HG03571 (cell line): ENCODE results near the gene CAMK1D.
A peak's percentile ranks its signal among the peaks of the same experiment; 100 is the strongest.

Experiments
- ATAC-seq: cut with Tn5 transposase; IDR thresholded peaks from one replicate; pipeline ENCODE4 v1.9.1; 2021; ENCODE audit not compliant: unreplicated experiment

The CAMK1D gene

GRCh38 chr10:12685261-12686058 is 336.1 kb downstream of the CAMK1D start:
- ATAC-seq = no peak

DNA sequence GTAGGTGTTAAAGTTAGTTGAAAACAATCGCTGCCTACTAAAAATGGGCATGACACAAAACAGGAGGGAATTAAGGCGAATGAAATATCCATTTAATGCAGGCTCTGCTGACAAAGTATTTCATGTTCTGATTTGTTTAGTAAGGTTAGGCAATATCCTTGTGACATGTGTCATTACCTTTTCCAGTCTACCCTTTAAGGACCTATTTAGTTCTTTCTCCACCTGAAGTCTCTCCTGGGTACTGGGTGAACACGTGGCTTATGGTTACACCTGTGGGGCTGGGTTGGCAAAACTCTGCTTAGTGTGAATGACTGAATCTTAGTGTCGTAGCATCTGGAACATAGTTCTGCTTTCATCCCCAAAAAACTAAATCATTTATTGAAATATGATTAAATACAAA is 338.6 kb downstream of the CAMK1D start:
- no peak for ATAC-seq

DNA sequence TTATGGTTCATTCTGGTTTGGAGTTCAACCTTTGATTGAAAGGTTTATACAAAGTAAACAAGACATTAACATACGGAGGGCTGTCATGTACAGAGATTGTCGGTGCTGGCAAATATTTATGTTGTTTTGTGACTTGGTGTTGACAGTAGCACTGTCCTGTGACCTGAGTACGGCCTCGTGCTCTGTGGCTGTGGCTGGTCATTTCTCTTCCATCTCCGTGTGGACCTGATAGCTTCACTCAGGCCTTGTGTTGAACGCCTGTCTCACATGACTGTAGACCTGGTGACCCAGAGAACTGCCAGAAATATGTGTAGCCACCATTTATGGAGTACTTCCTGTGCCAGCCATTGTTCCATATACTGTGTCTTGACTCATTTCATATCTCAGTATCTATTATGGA is 340.5 kb downstream of the CAMK1D start:
- ATAC-seq = no peak

DNA sequence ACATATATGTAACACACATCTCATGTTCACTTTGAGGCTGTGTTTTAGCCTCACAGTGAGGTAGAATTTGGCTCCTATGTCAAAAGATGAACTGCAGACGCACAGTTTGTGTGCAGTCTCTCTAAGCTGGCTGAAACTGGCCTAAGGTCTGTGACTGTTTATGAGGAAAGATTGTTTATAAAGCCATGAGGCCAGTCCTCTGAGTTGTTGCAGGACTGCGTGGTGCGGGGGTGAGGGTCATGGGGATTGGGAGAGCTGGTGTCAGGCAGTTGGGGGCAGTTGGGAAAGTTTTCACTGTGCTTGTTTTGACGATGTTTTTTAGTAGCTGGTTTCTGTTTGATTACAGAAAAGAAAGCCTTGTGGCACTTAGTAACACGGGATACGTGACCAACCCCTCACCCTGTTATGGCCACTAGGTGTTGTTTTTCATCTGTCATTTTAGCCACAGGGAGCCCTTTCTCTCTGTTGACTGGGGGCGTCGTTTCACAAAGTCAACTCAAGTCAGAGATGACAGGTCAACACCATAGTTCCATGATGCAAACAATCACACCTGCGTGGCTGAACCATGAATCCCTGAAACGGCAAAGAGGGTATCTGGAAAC is 341.3 kb downstream of the CAMK1D start:
- ATAC-seq = no peak

DNA sequence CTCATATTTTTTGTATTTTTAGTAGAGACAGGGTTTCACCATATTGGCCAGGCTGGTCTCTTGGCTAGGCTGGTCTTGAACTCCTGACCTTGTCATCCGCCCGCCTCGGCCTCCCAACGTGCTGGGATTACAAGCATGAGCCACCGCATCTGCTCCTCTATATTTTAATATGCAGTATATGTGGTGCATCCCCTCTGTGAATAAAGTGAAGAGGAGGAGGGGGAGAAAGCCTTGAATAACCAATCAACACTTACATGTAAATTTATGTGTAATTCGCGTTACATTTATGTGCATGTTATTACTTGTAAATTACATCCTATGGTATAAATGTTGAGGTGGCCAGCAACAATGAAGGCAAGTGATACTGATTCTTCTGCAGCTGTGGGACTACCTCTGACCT is 342.2 kb downstream of the CAMK1D start:
- ATAC-seq = no peak

- no peak for ATAC-seq
These were observed 348.4 kb downstream of the CAMK1D start for GRCh38 chr10:12697764-12698163.

- no peak for ATAC-seq
These were observed 349.9 kb downstream of the CAMK1D start for GRCh38 chr10:12699258-12699700.

DNA sequence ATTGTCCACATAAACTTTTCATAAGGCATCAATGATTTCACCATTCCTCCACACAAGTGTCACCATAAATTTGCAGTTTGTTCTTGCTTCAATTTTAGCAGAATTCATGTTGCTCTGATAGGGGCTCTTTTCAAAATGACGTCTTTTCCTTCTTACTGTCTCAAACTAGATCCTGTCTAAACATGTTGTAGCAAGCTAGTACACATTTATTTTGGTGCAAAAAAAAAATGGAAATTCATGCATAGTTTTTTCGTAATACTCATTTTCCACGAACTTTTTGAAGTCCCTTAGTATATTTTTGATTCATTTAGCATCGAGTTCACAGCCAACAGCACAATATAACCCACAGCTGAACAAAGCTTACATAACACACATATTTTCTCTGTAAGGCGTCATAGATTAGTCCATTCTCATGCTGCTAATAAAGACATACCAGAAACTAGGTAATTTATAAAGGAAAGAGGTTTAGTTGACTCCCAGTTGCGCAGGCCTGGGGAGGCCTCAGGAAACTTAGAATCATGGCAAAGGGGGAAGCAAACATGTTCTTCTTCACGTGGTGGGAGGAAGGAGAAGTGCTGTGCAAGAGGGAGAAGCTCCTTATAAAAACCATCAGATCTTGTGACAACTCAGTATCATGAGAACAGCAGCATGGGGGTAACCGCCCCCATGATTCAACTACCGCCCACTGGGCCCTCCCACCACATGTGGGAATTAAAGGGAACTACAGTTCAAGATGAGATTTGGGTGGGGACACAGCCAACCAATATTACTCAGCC is 350.6 kb downstream of the CAMK1D start:
- no peak for ATAC-seq

- ATAC-seq = no peak
These were observed 351.2 kb downstream of the CAMK1D start for GRCh38 chr10:12700557-12700874.

- no peak for ATAC-seq
These were observed 352.3 kb downstream of the CAMK1D start for GRCh38 chr10:12701696-12702095.

DNA sequence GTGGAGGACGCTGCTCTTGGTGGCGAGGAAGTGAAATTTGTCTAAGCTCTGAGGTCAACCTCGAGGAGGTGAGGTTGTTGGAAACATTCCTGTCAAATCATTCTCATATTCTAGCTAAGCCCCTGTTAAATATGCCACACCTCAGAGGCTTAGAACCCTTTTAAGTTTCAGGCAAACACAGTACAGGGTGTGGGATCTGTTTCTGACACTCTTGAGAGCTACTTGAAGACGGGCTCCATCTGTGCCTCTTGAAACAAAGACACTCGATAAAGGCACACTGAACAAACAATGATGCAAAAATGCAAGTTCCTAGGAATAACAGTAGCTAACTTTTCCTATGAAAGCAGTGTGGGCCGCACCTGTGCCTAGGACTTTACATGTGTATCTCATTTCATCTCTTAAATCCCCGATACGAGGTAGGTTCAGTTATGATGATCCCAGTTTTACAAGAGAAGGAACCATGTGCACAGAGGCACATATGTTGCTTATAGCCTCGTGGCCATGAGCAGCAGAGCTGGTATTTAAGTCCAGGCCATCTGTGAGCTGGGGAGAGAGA is 352.9 kb downstream of the CAMK1D start:
- no peak for ATAC-seq

- ATAC-seq = no peak
These were observed 353.8 kb downstream of the CAMK1D start for GRCh38 chr10:12703126-12703525.

DNA sequence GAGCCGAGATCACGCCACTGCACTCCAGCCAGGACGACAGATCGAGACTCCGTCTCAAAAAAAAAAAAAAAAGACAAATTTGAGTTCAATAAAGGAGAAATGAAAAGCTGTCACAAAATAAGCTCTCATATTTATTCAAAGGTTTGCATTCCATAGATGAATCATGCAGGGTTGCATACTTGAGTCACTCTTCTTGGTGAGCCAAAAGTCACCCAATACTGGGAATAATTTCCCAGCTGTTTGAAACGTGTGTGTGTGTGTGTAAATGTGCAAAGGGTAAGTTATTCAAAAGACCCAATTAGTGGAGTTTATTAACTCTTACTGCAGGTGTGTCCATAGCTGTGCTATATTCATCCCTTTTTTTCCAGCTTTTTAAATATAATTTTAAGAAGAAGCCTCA is 354.5 kb downstream of the CAMK1D start:
- no peak for ATAC-seq

DNA sequence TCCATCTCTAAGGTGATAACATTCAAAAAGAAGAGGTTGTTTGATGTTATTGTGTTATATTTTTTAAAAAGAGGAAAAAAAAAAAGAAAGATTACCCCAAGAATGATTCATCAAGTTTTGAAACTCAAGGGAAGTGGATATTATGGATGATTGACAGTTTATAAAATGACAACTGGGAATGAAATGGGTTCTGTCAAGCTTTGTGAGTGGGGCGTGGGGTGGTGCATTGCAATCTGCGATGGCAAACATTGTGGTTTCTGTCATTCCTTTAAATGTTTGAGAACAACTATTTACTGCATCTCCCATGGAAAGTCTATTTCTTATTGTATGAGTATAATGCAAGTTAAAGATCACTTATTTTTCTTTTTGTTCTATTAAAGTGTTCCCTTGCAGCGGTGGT is 355.1 kb downstream of the CAMK1D start:
- ATAC-seq = no peak

GRCh38 chr10:12705943-12706342 is 356.6 kb downstream of the CAMK1D start:
- no peak for ATAC-seq

DNA sequence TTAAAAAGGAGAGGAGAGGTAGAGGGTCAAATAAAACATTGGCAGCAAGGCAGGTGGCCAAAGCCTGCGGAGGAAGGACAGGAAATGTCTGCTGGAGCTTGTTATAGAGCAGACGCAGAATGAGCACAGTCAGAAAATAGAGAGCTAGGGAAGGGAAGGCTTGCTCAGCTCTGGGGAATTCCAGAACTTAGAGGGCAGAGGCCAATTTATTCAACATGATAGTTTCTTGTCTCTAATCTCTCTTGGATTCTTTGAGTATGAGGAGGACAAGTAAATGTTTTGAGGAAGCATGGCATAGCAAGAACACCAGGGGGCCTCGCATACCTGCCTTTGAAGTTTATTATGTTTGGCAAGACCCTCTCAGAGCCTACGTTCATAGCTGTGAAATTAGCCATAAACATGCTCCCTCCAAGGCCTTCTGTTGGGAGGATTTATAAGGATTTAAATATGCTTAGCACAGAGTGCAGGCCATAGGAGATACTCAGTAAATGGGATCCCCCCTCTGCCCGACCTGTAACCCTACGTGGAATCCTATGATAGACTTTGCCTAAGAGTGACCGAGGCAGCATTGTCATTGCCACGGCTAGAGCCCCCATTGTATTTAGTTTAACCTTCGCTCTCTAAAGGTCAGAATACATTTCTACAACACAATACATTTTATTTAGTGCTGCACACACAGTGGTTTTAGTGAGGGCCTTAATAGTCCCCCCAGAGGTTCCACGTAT is 358.3 kb downstream of the CAMK1D start:
- no peak for ATAC-seq

GRCh38 chr10:12709000-12709401 is 359.7 kb downstream of the CAMK1D start:
- no peak for ATAC-seq

GRCh38 chr10:12709521-12709963 is 360.2 kb downstream of the CAMK1D start:
- no peak for ATAC-seq

- no peak for ATAC-seq
These were observed 360.8 kb downstream of the CAMK1D start for GRCh38 chr10:12710157-12710556.

GRCh38 chr10:12710594-12711349 is 361.4 kb downstream of the CAMK1D start:
- ATAC-seq = peak; percentile 78
